Glomerular visceral epithelial cell (primary cell): Measurements from ENCODE around the gene FRMD4B.

ENCODE experiments used
- DNase-seq: peaks from one replicate; pipeline ENCODE4 v3.0.0-alpha.2; 2016; ENCODE audit errors: extremely low spot score

FRMD4B gene

GRCh38 chr3:69385723-69386555 lies at the start of gene FRMD4B:
FRMD4B (minus strand) TSS chr3:69386088; CDS start chr3:69385989, 99 bp downstream.
- DNase-seq = peak; percentile 30

GRCh38 chr3:69433969-69434325 lies 48.1 kb upstream of the FRMD4B start:
- no peak for DNase-seq

GRCh38 chr3:69433121-69433968 lies 47.5 kb upstream of the FRMD4B start:
- DNase-seq = no peak

GRCh38 chr3:69428657-69429255 lies 42.9 kb upstream of the FRMD4B start:
- no peak for DNase-seq

- DNase-seq = no peak
Observed at GRCh38 chr3:69426967-69427304, 41.0 kb upstream of the FRMD4B start.

- no peak for DNase-seq
Observed at GRCh38 chr3:69426291-69426966, 40.5 kb upstream of the FRMD4B start.

GRCh38 chr3:69425249-69425648 lies 39.4 kb upstream of the FRMD4B start:
- peak; percentile 3 for DNase-seq

GRCh38 chr3:69423463-69424155 lies 37.7 kb upstream of the FRMD4B start:
- no peak for DNase-seq

GRCh38 chr3:69422751-69423150 lies 36.9 kb upstream of the FRMD4B start:
- DNase-seq = no peak

GRCh38 chr3:69420781-69421520 lies 35.1 kb upstream of the FRMD4B start:
- no peak for DNase-seq

GRCh38 chr3:69419276-69419675 lies 33.4 kb upstream of the FRMD4B start:
- no peak for DNase-seq

- DNase-seq = no peak
Observed at GRCh38 chr3:69417541-69418078, 31.7 kb upstream of the FRMD4B start.

- no peak for DNase-seq
Observed at GRCh38 chr3:69413551-69414207, 27.8 kb upstream of the FRMD4B start.

- peak; percentile 7 for DNase-seq
Observed at GRCh38 chr3:69411346-69411745, 25.5 kb upstream of the FRMD4B start.

GRCh38 chr3:69410301-69410700 lies 24.4 kb upstream of the FRMD4B start:
- peak; percentile 59 for DNase-seq

GRCh38 chr3:69409831-69410230 lies 23.9 kb upstream of the FRMD4B start:
- no peak for DNase-seq

- no peak for DNase-seq
Observed at GRCh38 chr3:69409011-69409410, 23.1 kb upstream of the FRMD4B start.

GRCh38 chr3:69408542-69408941 lies 22.7 kb upstream of the FRMD4B start:
- no peak for DNase-seq

GRCh38 chr3:69407908-69408307 lies 22.0 kb upstream of the FRMD4B start:
- DNase-seq = no peak

GRCh38 chr3:69406163-69406562 lies 20.3 kb upstream of the FRMD4B start:
- DNase-seq = no peak
